LNCAP (cell line): ENCODE measurements around the gene SLC18A3.

ENCODE experiments used
- CTCF ChIP-seq: fragments of 450-650 bp; IDR thresholded peaks from 2 replicates; pipeline ENCODE4 v1.5.1; 2017; ENCODE audit warnings: mild to moderate bottlenecking

The SLC18A3 gene

GRCh38 chr10:49613882-49614241, 3.8 kb downstream of the SLC18A3 start, which contains the start of gene CHAT:
Gene CHAT (plus strand): TSS chr10:49614037. CDS start chr10:49614190, 153 bp downstream.
- TF ChIP-seq CTCF = no peak

- TF ChIP-seq CTCF = no peak
Observed at GRCh38 chr10:49614242-49615198, 4.4 kb downstream of the SLC18A3 start.

- no peak for TF ChIP-seq CTCF
Observed at GRCh38 chr10:49615213-49615612, 5.1 kb downstream of the SLC18A3 start.

GRCh38 chr10:49615721-49616120, 5.6 kb downstream of the SLC18A3 start:
- no peak for TF ChIP-seq CTCF

- no peak for TF ChIP-seq CTCF
Observed at GRCh38 chr10:49616421-49617101, 6.5 kb downstream of the SLC18A3 start.

GRCh38 chr10:49617121-49618020, 7.3 kb downstream of the SLC18A3 start:
- no peak for TF ChIP-seq CTCF

GRCh38 chr10:49618821-49619220, 8.7 kb downstream of the SLC18A3 start:
- no peak for TF ChIP-seq CTCF
